Neuronal stem cell (in vitro differentiated cells): ENCODE results near the gene LCK.
"Not testable (repeated sequence)": the region's sequence is repeated elsewhere in the genome, so short reads cannot be mapped to it uniquely, and the experiment has no call there.

Source experiments
- DNase-seq: peaks from one replicate; pipeline ENCODE4 v3.0.0-alpha.2; 2013; ENCODE audit warnings: low spot score
- H2AFZ ChIP-seq: one replicate; pipeline ENCODE4 v1.6.1; 2013; ENCODE audit warnings: mild to moderate bottlenecking, low read length, inconsistent platforms
- H2AK5ac ChIP-seq: 2 replicates; pipeline ENCODE4 v1.6.1; 2013; ENCODE audit warnings: low read depth, mild to moderate bottlenecking, inconsistent platforms, low read length, moderate library complexity, mixed read lengths
- H2BK120ac ChIP-seq: 2 replicates; pipeline ENCODE4 v1.6.1; 2013; ENCODE audit warnings: low read depth, mild to moderate bottlenecking, inconsistent platforms, low read length, moderate library complexity, mixed read lengths
- H2BK12ac ChIP-seq: one replicate; pipeline ENCODE4 v1.6.1; 2013; ENCODE audit warnings: low read length, inconsistent platforms
- H2BK15ac ChIP-seq: 2 replicates; pipeline ENCODE4 v1.6.1; 2013; ENCODE audit warnings: mild to moderate bottlenecking, low read length, inconsistent platforms, mixed read lengths
- H2BK5ac ChIP-seq: one replicate; pipeline ENCODE4 v1.6.1; 2013; ENCODE audit warnings: inconsistent platforms, mild to moderate bottlenecking, low read length, moderate library complexity
- H3K14ac ChIP-seq: one replicate; pipeline ENCODE4 v1.6.1; 2013; ENCODE audit warnings: low read length, inconsistent platforms
- H3K18ac ChIP-seq: 2 replicates; pipeline ENCODE4 v1.6.1; 2013; ENCODE audit warnings: low read length, inconsistent platforms
- H3K23ac ChIP-seq: 2 replicates; pipeline ENCODE4 v1.6.1; 2013; ENCODE audit warnings: low read depth, mild to moderate bottlenecking, mixed read lengths, low read length, inconsistent platforms; ENCODE audit not compliant: poor library complexity
- H3K27ac ChIP-seq: replicated peaks from 3 replicates; pipeline ENCODE4 v1.5.1; 2013; ENCODE audit warnings: low read length, inconsistent platforms
- H3K27me3 ChIP-seq, 3 experiments: 2 replicates each; pipeline ENCODE4 v1.6.1; 2013; ENCODE audit warnings: low read length in 3 of 3, mild to moderate bottlenecking in 2 of 3, inconsistent platforms in 1 of 3, low read depth in 1 of 3, mixed read lengths in 1 of 3, moderate library complexity in 1 of 3; ENCODE audit not compliant: control insufficient read depth in 3 of 3, insufficient read depth in 3 of 3
- H3K36me3 ChIP-seq, 2 donors: replicated peaks in 1 of 2; 2 replicates each; pipeline ENCODE4 v1.6.1; 2013; ENCODE audit warnings: low read length in 2 of 2; ENCODE audit not compliant: control insufficient read depth in 2 of 2, insufficient read depth in 2 of 2
- H3K4ac ChIP-seq: 2 replicates; pipeline ENCODE4 v1.6.1; 2013; ENCODE audit warnings: inconsistent platforms, mild to moderate bottlenecking, low read length, moderate library complexity
- H3K4me1 ChIP-seq, 2 donors: 1 replicate in 1 of 2; 2 replicates in 1 of 2; pipeline ENCODE4 v1.6.1; 2013; ENCODE audit warnings: low read length in 2 of 2, low read depth in 1 of 2; ENCODE audit not compliant: control insufficient read depth in 2 of 2, insufficient read depth in 1 of 2
- H3K4me2 ChIP-seq: one replicate; pipeline ENCODE4 v1.6.1; 2013; ENCODE audit warnings: mild to moderate bottlenecking, low read length, inconsistent platforms; ENCODE audit not compliant: insufficient read depth, poor library complexity, severe bottlenecking
- H3K4me3 ChIP-seq, 2 donors: 2 replicates each; pipeline ENCODE4 v1.5.1; 2013; ENCODE audit warnings: low read length in 2 of 2, mild to moderate bottlenecking in 2 of 2, inconsistent platforms in 1 of 2, moderate library complexity in 1 of 2
- H3K79me1 ChIP-seq: one replicate; pipeline ENCODE4 v1.6.1; 2013; ENCODE audit warnings: low read depth, mild to moderate bottlenecking, inconsistent platforms, low read length, moderate library complexity
- H3K9ac ChIP-seq: one replicate; pipeline ENCODE4 v1.6.1; 2013; ENCODE audit warnings: mild to moderate bottlenecking, low read depth, low read length, inconsistent platforms; ENCODE audit not compliant: poor library complexity
- H3K9me3 ChIP-seq, 2 donors: replicated peaks in 1 of 2; 2 replicates each; pipeline versions ENCODE3 to v1.6.1; 2013; ENCODE audit warnings: low read length in 2 of 2, mild to moderate bottlenecking in 2 of 2, inconsistent platforms in 1 of 2, low read depth in 1 of 2, mixed read lengths in 1 of 2, moderate library complexity in 1 of 2; ENCODE audit not compliant: control insufficient read depth in 2 of 2, insufficient read depth in 1 of 2
- H4K8ac ChIP-seq: one replicate; pipeline ENCODE4 v1.6.1; 2013; ENCODE audit warnings: low read depth, mild to moderate bottlenecking, inconsistent platforms, low read length, moderate library complexity
- H4K91ac ChIP-seq: one replicate; pipeline ENCODE4 v1.6.1; 2013; ENCODE audit warnings: low read length, low read depth, mild to moderate bottlenecking, inconsistent platforms; ENCODE audit not compliant: poor library complexity
- WGBS, 2 donors: extraction: QIAGEN DNeasy Blood & Tissue Kit; methylation state at CpG; one replicate each; pipeline ENCODE4 v1.1.7; 2013; ENCODE audit warnings: missing lambda C conversion rate in 2 of 2, mixed read lengths in 1 of 2; ENCODE audit not compliant: insufficient read length in 2 of 2, insufficient replicate concordance in 1 of 2; ENCODE audit errors: extremely low coverage in 2 of 2; 5-methylcytosine and 5-hydroxymethylcytosine counted together

The LCK gene

DNA sequence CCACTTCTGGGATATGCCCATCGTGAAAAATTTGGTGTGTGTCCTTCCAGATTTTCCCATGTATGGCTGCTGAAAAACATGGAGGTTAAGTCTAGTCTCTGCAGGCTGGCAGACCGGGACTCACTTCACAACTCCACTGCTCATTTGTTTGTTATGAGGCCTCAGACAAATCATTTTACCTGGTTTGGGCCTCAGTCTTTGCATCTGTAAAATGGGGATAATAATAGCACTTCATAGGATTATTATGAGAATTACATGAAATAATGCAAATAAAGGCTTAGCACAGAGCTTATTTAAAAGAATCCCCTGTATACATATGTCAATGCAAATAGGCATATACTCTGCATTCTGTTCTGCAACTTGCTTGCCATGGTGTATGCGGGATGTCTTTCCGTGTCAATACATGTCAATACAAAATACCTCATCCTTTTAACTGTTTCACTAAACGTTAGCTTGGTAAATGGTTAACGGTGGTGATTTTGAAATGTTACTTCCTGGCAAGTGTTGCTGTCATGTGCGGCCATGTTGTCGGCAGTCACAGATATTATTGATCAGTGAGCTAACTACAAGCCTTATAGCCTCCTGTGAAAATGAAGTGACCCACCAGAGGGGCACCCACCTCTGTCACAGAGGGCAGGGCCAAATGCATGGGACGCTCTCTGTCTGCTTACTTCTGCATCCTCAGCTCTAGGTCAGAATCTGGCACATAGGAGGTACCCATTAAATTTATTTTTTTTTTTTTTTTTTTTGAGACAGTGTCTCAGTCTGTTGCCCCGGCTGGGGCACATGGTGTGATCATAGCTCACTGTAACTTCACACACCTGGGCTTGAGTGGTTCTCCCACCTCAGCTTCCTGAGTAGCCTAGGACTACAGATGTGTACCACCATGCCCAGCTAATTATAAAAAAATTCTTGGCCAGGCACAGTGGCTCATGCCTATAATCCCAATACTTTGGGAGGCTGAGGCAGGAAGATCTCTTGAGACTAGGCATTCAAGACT lies 4.3 kb downstream of the LCK start:
- no peak overlapping the region for H3K27ac ChIP-seq

DNA sequence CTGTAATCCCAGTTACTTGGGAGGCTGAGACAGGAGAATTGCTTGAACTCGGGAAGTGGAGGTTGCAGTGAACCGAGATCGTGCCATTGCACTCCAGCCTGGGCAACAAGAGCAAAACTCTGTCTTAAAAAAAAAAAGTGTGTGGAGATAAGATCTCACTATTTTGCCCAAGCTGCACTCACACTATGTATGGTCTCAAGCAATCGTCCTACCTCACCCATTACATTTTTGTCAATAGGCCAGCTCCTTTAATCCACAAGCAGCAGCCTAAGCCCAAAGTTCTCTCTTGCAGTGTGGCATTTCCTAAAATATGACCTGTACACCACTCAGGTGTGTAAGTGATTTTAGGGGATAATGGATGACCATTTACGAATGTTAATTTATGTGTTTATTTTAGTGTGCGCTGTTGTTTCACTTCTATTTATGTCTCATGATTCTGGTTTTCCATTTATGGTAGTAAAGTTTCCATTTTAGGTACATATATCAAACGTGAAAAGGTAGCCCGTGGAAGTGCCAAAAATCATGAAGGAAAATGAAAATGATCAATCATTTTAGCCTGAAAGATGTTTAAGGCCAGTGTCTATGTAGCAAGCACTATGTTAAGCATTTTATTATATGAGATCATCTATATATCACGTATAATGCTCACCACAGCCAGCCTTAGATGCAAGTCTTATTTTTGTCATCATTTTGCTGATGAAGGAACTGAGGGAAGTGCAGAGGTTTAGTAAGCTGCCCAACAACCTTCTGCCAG lies 5.6 kb downstream of the LCK start:
- Histone ChIP-seq H3K27me3 (no peaks in the 10 kb centered on the region), H3K4ac (no peak overlapping the region), H2BK5ac (no peak overlapping the region), H2AK5ac (no peak overlapping the region), H4K8ac (no peak overlapping the region), H4K91ac (no peak overlapping the region), H2BK12ac (no peak overlapping the region), H3K36me3 (no peaks in the 10 kb centered on the region), H3K18ac (no peak overlapping the region), H3K27ac (no peak overlapping the region), H3K4me1 (peaks cover 0 to 4% of the 10 kb centered on the region in 2 donors), H3K14ac (no peak overlapping the region), H3K23ac (no peak overlapping the region), H3K4me2 (no peak overlapping the region), H2BK15ac (no peak overlapping the region), H3K79me1 (no peaks in the 10 kb centered on the region), H2BK120ac (no peak overlapping the region), H2AFZ (no peak overlapping the region), H3K9ac (no peak overlapping the region), H3K4me3 (no peak overlapping the region), H3K9me3 (no peaks in the 10 kb centered on the region)
- no peak for DNase-seq
- WGBS, 2 donors, result no CpG with 5 or more reads among the region's 9 CpGs

More for the DNA sequence above, 4.3 kb downstream of the LCK start:
- Histone ChIP-seq H2BK12ac (no peak overlapping the region), H3K23ac (no peak overlapping the region), H2BK15ac (no peak overlapping the region), H3K18ac (no peak overlapping the region), H3K9me3 (no peaks in the 10 kb centered on the region), H2AK5ac (no peak overlapping the region), H4K8ac (no peak overlapping the region), H2AFZ (no peak overlapping the region), H3K4me3 (no peak overlapping the region), H3K79me1 (no peaks in the 10 kb centered on the region), H2BK5ac (no peak overlapping the region), H3K4ac (no peak overlapping the region), H4K91ac (no peak overlapping the region), H2BK120ac (no peak overlapping the region), H3K9ac (no peak overlapping the region), H3K14ac (no peak overlapping the region), H3K4me1 (peaks cover 0 to 8% of the 10 kb centered on the region in 2 donors), H3K27me3 (no peaks in the 10 kb centered on the region), H3K4me2 (no peak overlapping the region), H3K36me3 (no peaks in the 10 kb centered on the region)
- no CpG with 5 or more reads among the region's 10 CpGs for WGBS, 2 donors
- DNase-seq, result no peak

DNA sequence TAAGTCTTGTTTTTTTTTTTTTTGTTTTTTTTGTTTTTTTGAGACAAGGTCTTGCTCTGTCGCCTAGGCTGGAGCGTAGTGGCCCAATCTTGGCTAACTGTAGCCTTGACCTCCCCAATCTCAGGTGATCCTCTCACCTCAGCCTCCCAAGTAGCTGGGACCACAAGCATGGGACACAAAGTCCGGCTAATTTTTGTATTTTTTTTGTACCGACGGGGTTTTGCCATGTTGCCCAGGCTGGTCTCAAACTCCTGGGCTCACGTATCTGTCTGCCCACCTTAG lies 6.1 kb downstream of the LCK start:
- Histone ChIP-seq H3K4ac (no peak overlapping the region), H3K18ac (no peak overlapping the region), H2BK15ac (no peak overlapping the region), H3K4me2 (no peak overlapping the region), H3K14ac (no peak overlapping the region), H4K91ac (no peak overlapping the region), H3K4me3 (no peak overlapping the region), H3K36me3 (no peaks in the 10 kb centered on the region), H4K8ac (no peak overlapping the region), H2AFZ (no peak overlapping the region), H2BK120ac (no peak overlapping the region), H2BK12ac (no peak overlapping the region), H3K23ac (no peak overlapping the region), H2BK5ac (no peak overlapping the region), H3K4me1 (no peaks in the 10 kb centered on the region), H3K27me3 (no peaks in the 10 kb centered on the region), H3K79me1 (no peaks in the 10 kb centered on the region), H3K9ac (no peak overlapping the region), H3K27ac (no peak overlapping the region), H2AK5ac (no peak overlapping the region), H3K9me3 (no peaks in the 10 kb centered on the region)
- DNase-seq, result no peak
- WGBS, 2 donors, result no CpG with 5 or more reads among the region's 6 CpGs

DNA sequence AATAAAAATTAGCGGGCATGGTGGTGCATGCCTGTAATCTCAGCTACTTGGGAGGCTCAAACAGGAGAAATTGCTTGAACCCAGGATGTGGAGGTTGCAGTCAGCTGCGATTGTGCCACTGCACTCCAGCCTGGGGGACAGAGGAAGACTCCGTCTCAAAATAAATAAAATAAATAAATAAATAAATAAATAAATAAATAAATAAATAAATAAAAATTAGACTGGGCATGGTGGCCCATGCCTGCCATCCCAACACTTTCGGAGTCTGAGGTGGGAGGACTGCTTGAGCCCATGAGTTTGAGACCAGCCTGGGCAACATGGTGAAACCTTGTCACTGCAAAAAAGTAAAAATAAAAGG lies 12.2 kb downstream of the LCK start:
- H3K4me1 ChIP-seq, H2BK15ac ChIP-seq, H3K18ac ChIP-seq, H3K27me3 ChIP-seq, H2AFZ ChIP-seq, H3K4me3 ChIP-seq, H2BK12ac ChIP-seq, H3K9ac ChIP-seq, DNase-seq, H3K9me3 ChIP-seq, H3K4me2 ChIP-seq, H3K14ac ChIP-seq, H2BK5ac ChIP-seq, H3K4ac ChIP-seq, H2AK5ac ChIP-seq, H3K23ac ChIP-seq, H2BK120ac ChIP-seq, H4K8ac ChIP-seq, H4K91ac ChIP-seq, H3K79me1 ChIP-seq, H3K36me3 ChIP-seq, H3K27ac ChIP-seq: not testable (repeated sequence)
- WGBS, 2 donors, result no CpG with 5 or more reads among the region's 4 CpGs
